Measurements from ENCODE around the gene MLST8.

MLST8 gene

GRCh38 chr16:2209258-2210008 lies 4.2 kb downstream of the MLST8 start:
- DNase-seq (ENCODE audit: low read depth) = no peak

DNA sequence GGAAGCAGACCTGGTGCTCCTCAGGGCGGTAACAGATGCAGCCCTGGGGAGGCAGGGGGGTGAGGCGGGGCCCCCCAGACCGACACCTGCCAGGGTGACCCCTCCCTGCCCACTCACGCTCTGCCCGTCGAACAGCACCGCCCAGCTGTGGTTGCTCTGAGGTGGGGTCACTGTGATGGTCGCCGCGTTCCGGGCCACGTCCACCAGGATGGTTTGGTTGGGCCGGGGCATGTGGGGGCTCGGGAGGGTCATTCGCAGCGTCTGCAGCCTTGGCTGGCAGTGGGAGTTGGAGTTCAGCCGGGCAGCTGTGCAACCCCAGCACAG lies 4.7 kb downstream of the MLST8 start:
- no peak for DNase-seq (ENCODE audit: low read depth)

DNA sequence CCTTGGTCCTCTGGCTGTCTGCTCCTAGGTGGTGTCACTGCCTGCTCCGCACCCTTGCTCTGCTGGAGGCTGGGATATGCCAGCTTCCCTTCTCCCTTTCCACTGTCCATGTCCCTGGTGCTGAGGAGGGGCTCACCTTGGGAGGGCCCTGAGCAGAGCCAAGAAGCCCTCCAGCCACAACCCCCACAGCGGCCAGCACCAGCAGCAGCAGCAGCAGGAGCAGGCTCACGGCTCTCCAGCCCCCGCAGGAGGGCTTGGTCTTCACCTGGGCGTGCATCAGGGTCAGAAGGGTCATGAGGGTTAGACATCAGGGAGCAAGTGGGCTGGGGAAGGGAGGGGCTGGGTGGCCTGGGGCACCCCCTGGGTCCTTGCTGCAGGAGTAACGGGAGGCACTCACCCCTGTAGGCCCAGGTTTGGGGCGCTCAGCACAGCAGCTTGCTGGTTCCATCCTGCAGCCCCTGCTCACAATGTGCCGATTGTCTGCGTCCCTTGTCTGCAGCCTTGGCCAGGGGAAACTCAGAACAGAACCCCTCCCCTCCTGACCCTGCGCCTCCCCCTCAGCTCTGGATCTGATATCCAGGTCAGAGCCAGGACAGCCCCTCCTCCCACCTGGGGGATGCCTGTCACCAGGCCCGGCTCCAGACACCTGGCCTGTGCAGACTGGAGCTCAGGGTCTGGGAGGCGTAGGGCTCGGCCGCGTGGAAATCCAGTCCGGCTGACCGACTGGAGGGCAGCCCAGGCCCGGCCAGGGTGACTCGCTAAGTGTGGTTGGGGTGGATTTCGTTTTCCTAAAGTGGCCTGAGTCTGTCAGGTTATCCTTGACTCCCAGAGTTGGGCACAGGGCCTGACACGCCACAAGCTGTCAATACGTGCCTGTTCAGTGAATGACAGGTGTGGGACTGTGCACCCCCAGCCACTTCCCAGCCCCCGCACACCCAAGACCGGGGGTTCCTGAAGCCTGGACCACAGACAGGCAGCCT lies 5.4 kb downstream of the MLST8 start, which contains the start of gene BRICD5:
TSS of gene BRICD5 (minus strand) at position 478 of the 980 bp plus-strand sequence. CDS start at position 448, 30 bp downstream.
- DNase-seq (ENCODE audit: low read depth) = no peak

- no peak for DNase-seq (ENCODE audit: low read depth)
These were observed 6.7 kb downstream of the MLST8 start for GRCh38 chr16:2211923-2212347.

- no peak for DNase-seq (ENCODE audit: low read depth)
These were observed 7.4 kb downstream of the MLST8 start for GRCh38 chr16:2212362-2213324.

GRCh38 chr16:2213817-2214718 lies 8.8 kb downstream of the MLST8 start:
- DNase-seq (ENCODE audit: low read depth) = no peak

GRCh38 chr16:2214719-2214968 lies 9.4 kb downstream of the MLST8 start, which contains the start of gene PGP:
PGP (minus strand) TSS chr16:2214840; CDS start chr16:2214777, 63 bp downstream.
- no peak for DNase-seq (ENCODE audit: low read depth)

DNA sequence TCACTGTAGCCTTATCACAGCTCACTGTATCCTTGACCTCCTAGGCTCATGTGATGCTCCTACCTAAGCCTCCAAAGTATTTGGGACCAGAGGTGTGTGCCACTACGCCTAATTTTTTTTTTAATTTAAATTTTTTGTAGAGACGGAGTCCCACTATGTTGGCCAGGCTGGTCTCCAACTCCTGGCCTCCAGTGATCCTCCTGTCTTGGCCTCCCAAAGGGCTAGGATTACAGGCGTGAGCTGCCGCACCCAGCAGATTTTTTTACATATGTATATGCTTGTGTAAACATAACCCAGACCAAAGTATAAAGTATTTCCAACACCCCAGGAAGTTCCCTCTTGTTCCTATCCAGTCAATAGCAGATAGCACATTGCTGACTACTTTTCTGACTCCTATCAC lies 11.1 kb downstream of the MLST8 start:
- no peak for DNase-seq (ENCODE audit: low read depth)

DNA sequence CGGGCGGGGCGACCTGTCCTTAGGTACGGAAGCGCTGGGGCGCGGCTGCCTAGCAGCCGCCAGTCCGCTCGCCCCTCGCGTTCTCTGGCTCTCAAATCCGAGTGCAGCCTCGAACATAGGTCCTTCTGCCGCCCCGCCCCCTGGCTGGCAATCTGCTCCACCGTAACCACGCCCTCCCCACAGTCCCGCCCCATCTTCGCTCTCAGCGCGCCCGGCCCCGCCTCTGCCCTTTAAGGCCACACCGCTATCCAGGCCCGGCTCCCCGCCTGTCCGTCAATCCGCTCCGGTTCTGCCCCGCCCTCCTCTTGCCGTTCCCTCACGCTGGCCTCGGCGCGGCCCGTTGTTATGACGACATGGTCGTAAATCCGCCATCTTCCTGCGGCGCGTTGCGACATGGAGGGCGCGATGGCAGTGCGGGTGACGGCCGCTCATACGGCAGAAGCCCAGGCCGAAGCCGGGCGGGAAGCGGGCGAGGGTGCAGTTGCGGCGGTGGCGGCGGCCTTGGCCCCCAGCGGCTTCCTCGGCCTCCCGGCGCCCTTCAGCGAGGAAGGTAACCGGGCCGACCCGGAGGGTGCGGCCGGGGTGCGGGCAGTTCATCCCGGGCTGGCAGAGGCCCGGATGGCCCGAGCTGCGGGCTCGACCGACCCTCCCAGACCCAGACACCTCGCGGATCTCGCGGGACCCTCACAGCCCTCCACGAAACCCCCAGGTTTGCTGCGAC lies 18.1 kb downstream of the MLST8 start, which contains the start of gene E4F1:
TSS of gene E4F1 (plus strand) at position 371 of the 721 bp plus-strand sequence. CDS start at position 394, 23 bp downstream.
- DNase-seq (ENCODE audit: low read depth) = peak; percentile 97

- peak; percentile 5 for DNase-seq (ENCODE audit: low read depth)
These were observed 18.8 kb downstream of the MLST8 start for GRCh38 chr16:2223942-2224486.

DNA sequence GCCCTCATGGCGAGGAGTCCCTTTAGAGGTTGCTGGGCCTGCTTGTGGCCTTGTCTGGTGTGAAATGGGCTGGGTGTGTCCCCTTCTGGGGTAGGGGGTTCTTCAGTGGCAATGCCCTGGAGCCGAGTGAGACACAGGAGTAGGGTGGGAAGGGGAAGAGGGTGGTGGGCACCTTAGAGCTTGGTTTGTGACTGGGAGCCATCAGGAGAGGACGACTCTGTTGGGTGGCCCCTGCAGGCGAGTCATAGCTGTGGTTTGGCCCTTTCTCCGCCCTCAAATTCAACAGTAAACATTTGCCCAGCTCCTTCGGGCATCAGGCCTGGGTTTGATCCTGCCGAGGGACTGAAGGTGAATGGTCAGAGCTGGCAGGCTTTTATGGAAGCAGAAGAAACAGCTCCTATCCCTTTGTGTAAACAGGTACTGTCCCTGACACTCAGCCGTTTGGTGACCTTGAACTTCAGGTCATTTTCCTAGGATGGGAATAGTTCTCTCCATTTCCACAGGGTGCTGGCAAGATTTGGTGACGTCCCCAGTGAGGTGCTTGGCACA lies 21.1 kb downstream of the MLST8 start:
- no peak for DNase-seq (ENCODE audit: low read depth)

- DNase-seq (ENCODE audit: low read depth) = no peak
These were observed 21.7 kb downstream of the MLST8 start for GRCh38 chr16:2226918-2227317.

DNA sequence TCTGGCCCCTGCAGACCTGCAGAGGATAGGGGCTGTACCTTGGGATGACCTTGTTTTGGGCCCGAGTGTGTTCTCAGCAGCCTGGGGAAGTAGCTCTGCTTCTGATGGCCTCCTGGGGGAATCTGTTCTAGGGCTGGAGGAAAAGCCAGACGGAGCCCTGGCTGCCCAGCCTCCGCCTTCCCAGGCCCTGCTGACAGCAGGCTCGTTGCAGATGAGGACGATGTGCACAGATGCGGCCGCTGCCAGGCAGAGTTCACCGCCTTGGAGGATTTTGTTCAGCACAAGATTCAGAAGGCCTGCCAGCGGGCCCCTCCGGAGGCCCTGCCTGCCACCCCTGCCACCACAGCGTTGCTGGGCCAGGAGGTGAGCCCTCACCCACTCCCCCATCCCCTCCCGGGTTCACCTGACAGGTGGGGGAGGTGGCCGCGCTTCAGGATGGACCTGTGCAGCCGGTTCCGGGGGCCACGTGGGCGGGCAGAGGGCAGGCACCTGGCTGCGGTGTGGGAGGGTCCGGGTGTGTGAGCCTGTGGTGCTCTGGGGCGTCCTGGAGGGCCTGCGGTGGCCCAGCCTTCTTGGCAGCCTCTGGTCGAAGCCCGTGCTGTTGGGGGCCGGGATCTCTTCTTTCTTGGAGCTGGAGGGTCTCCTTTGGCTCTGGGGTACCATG lies 23.0 kb downstream of the MLST8 start:
- no peak for DNase-seq (ENCODE audit: low read depth)

DNA sequence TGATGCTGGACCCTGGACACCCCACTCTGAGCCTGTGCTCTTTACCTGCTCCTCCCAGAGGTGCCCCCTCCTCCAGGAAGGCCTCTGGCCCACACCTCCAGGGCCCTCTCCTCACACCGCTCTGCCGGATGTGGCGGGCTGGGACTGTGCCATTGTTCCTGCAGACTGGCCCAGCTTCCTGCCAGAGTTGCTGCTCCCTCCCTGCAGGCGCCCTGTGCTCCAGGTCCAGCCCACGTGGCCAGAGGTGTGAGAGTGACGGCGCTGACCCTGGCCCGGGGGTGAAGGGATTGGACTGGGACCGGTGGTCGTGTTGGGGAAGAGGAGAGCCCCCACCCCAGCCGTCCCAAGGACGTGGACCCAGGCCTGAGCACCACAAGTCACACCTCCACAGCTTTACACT lies 23.8 kb downstream of the MLST8 start:
- no peak for DNase-seq (ENCODE audit: low read depth)

- DNase-seq (ENCODE audit: low read depth) = no peak
These were observed 24.5 kb downstream of the MLST8 start for GRCh38 chr16:2229632-2230250.

GRCh38 chr16:2230376-2230775 lies 25.1 kb downstream of the MLST8 start:
- no peak for DNase-seq (ENCODE audit: low read depth)

DNA sequence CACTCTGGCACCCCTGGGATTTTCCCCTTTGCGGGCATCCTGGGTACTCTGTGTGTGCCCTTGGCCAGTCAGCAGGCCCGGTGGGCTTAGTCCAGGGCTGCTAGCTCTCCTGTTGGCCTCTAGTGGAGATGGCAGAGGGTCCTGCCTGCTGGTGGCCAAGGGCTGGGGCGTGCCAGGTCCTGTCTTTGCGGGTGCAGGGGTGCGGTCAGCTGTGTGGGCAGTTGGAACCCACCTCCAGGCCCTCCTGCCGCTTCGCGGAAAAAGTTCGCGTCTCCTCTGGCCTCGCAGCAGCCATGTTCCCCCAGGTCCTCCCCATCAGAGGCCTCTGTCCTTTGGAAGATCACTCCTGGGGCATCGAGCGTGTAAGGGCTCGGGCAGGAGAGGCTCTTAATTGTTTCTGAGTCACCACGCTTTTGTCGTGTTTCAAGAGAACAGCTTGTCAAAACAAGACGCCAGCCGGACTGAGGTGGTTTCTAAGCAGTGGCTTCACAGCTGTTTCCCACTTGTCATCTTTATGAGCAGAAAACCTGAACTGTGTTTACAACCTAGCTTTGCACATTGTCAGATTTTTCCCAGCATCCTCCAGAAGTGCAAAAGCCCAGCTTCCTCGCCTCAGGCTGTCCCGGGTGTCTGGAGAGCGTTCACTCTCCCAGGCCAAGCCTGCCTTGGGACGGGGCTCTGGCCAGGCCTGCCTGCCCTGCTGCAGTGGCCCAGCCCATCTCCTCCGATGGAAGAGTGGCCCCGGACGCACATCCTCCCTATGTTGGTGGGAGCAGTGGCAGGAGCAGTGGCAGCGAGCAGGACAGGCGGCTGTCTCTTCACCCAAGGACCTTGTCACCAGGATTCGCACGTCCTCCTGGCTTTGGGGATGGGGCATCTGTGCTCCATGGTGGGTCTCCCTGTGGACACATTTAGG lies 26.0 kb downstream of the MLST8 start:
- no peak for DNase-seq (ENCODE audit: low read depth)

Measured in stimulated activated CD8-positive, alpha-beta memory T cell treated with anti-CD3 and anti-CD28 coated beads, Interleukin-12 subunit alpha, Interleukin-12 subunit beta, amount 100 ng/mL, for 1 hour (primary cell).